Endodermal cell (in vitro differentiated cells): ENCODE results near the gene AGBL1. TPM values are rescaled to one million over a fixed set of nuclear protein-coding genes. Genes with fewer than 3 reads are reported as not detected.

ENCODE experiments used
- DNase-seq: peaks from one replicate; pipeline ENCODE4 v3.0.0-alpha.2; 2017
- H3K27ac ChIP-seq: 2 replicates; pipeline ENCODE4 v1.5.1; 2013; ENCODE audit warnings: mild to moderate bottlenecking, low read depth, low read length, moderate library complexity
- H3K27me3 ChIP-seq: 2 replicates; pipeline ENCODE4 v1.6.1; 2013; ENCODE audit warnings: mild to moderate bottlenecking, low read length, moderate library complexity; ENCODE audit not compliant: insufficient read depth, control insufficient read depth, poor library complexity, severe bottlenecking
- H3K36me3 ChIP-seq: 2 replicates; pipeline ENCODE4 v1.7.0; 2013; ENCODE audit warnings: mild to moderate bottlenecking, low read length, moderate library complexity; ENCODE audit not compliant: control insufficient read depth, insufficient read depth
- H3K4me1 ChIP-seq: one replicate; pipeline ENCODE4 v1.7.0; 2013; ENCODE audit warnings: low read length; ENCODE audit not compliant: control insufficient read depth, insufficient read depth
- H3K4me3 ChIP-seq: 2 replicates; pipeline ENCODE4 v1.5.1; 2013; ENCODE audit warnings: mild to moderate bottlenecking, low read length, moderate library complexity
- H3K9ac ChIP-seq: 2 replicates; pipeline ENCODE4 v1.6.1; 2013; ENCODE audit warnings: mild to moderate bottlenecking, low read length, moderate library complexity; ENCODE audit not compliant: poor library complexity, severe bottlenecking; ENCODE audit errors: extremely low read depth
- H3K9me3 ChIP-seq: 2 replicates; pipeline ENCODE4 v1.6.1; 2013; ENCODE audit warnings: mild to moderate bottlenecking, low read length, moderate library complexity; ENCODE audit not compliant: control insufficient read depth
- H3K27ac Mint-ChIP-seq: 2 replicates; pipeline ENCODE4 v1.8.0; 2020; ENCODE audit warnings: mixed read lengths
- H3K27me3 Mint-ChIP-seq: 2 replicates; pipeline ENCODE4 v1.8.0; 2021; ENCODE audit warnings: mild to moderate bottlenecking, mixed read lengths; ENCODE audit not compliant: insufficient read depth
- H3K36me3 Mint-ChIP-seq: 2 replicates; pipeline ENCODE4 v1.8.0; 2020; ENCODE audit warnings: low read depth, mixed read lengths
- H3K4me1 Mint-ChIP-seq: 2 replicates; pipeline ENCODE4 v1.8.0; 2020; ENCODE audit warnings: mixed read lengths
- H3K4me3 Mint-ChIP-seq: 2 replicates; pipeline ENCODE4 v1.8.0; 2020; ENCODE audit warnings: mild to moderate bottlenecking, moderate library complexity, mixed read lengths
- H3K9me3 Mint-ChIP-seq: 2 replicates; pipeline ENCODE4 v1.8.0; 2020; ENCODE audit warnings: mild to moderate bottlenecking, mixed read lengths
- CTCF ChIP-seq: fragments of 200-600 bp; sonication (generic); conservative IDR thresholded peaks from 2 replicates; pipeline ENCODE4 v1.5.0; 2021; ENCODE audit warnings: antibody characterized with exemption, mild to moderate bottlenecking
- WGBS, 2 experiments: methylation state at CpG; one replicate each; pipeline versions ENCODE4 v1.1.5 to v1.1.7; 2013; ENCODE audit warnings: missing lambda C conversion rate in 2 of 2, mixed read lengths in 1 of 2; ENCODE audit not compliant: insufficient coverage in 1 of 2, insufficient read length in 1 of 2; 5-methylcytosine and 5-hydroxymethylcytosine counted together
- total RNA-seq, 2 donors: library from RNA; stranded (reverse); fragmentation: NEBNext Ultra II Directional in 1 of 2; extraction: Animal tissue kit (Norgen Biotek cat#: 25700) in 1 of 2; gene quantifications; 2 replicates in 1 of 2; 3 replicates in 1 of 2; pipeline ENCODE4 v1.2.1, GENCODE V29; 2021

AGBL1 gene
- total RNA-seq, 2 donors from 2014 or later, result 0.07 to 0.11 TPM

- 74 to 89% methylated on average over 3 to 8 of the region's 8 CpGs for WGBS, 2 experiments
- no peak overlapping the region for H3K4me3 ChIP-seq
- Mint-ChIP-seq H3K27ac (no peak overlapping the region), H3K27me3 (peaks cover 4% of the 10 kb centered on the region), H3K9me3 (no peaks in the 10 kb centered on the region), H3K36me3 (no peaks in the 10 kb centered on the region), H3K4me1 (peaks cover 10% of the 10 kb centered on the region), H3K4me3 (no peak overlapping the region)
- H3K9ac ChIP-seq, result no peak overlapping the region
- peaks cover 6% of the 10 kb centered on the region for H3K4me1 ChIP-seq
- no peaks in the 10 kb centered on the region for H3K9me3 ChIP-seq
- no peaks in the 10 kb centered on the region for H3K36me3 ChIP-seq
- no peaks in the 10 kb centered on the region for H3K27me3 ChIP-seq
- TF ChIP-seq CTCF, result no peak
- H3K27ac ChIP-seq, result no peak overlapping the region
- DNase-seq, result no peak
These were observed 775.9 kb downstream of the AGBL1 start for GRCh38 chr15:86855307-86856291.

GRCh38 chr15:86857701-86858100, 778.0 kb downstream of the AGBL1 start:
- H3K4me1 Mint-ChIP-seq, result peaks cover 10% of the 10 kb centered on the region
- no peak overlapping the region for H3K27ac Mint-ChIP-seq
- no peaks in the 10 kb centered on the region for H3K27me3 ChIP-seq
- no peaks in the 10 kb centered on the region for H3K36me3 ChIP-seq
- no peaks in the 10 kb centered on the region for H3K9me3 ChIP-seq
- peaks cover 4% of the 10 kb centered on the region for H3K27me3 Mint-ChIP-seq
- peaks cover 6% of the 10 kb centered on the region for H3K4me1 ChIP-seq
- no peak overlapping the region for H3K4me3 ChIP-seq
- H3K27ac ChIP-seq, result no peak overlapping the region
- no peaks in the 10 kb centered on the region for H3K36me3 Mint-ChIP-seq
- 97 to 100% methylated on average over 3 to 4 of the region's 4 CpGs for WGBS, 2 experiments
- no peaks in the 10 kb centered on the region for H3K9me3 Mint-ChIP-seq
- no peak for TF ChIP-seq CTCF
- DNase-seq, result no peak
- no peak overlapping the region for H3K4me3 Mint-ChIP-seq
- no peak overlapping the region for H3K9ac ChIP-seq

- H3K9me3 Mint-ChIP-seq, result no peaks in the 10 kb centered on the region
- no peaks in the 10 kb centered on the region for H3K27me3 ChIP-seq
- DNase-seq, result no peak
- H3K4me3 Mint-ChIP-seq, result no peak overlapping the region
- no peaks in the 10 kb centered on the region for H3K27me3 Mint-ChIP-seq
- TF ChIP-seq CTCF, result no peak
- no peak overlapping the region for H3K4me3 ChIP-seq
- no peaks in the 10 kb centered on the region for H3K36me3 Mint-ChIP-seq
- H3K36me3 ChIP-seq, result no peaks in the 10 kb centered on the region
- no peak overlapping the region for H3K27ac Mint-ChIP-seq
- WGBS, 2 experiments, result 56 to 83% methylated on average over 2 to 4 of the region's 4 CpGs
- no peaks in the 10 kb centered on the region for H3K9me3 ChIP-seq
- H3K9ac ChIP-seq, result no peak overlapping the region
- H3K4me1 ChIP-seq, result no peaks in the 10 kb centered on the region
- peaks cover 3% of the 10 kb centered on the region for H3K4me1 Mint-ChIP-seq
- H3K27ac ChIP-seq, result no peak overlapping the region
These were observed 783.7 kb downstream of the AGBL1 start for GRCh38 chr15:86863226-86863915.
